Measurements from ENCODE around the gene SMIM13.
"Not testable (repeated sequence)": the region's sequence is repeated elsewhere in the genome, so short reads cannot be mapped to it uniquely, and the experiment has no call there.

The SMIM13 gene

GRCh38 chr6:11111769-11112437 is 18.3 kb downstream of the SMIM13 start:
- in situ Hi-C loops (cut with HindIII; ENCODE audit: low pct_ligation_motif_present, low pct_unique_long_range_greater_than_20kb, low sequenced_read_pairs) = no loop called here
- DNase-seq = no peak

GRCh38 chr6:11113038-11113437 is 19.4 kb downstream of the SMIM13 start:
- DNase-seq = no peak
- in situ Hi-C loops (cut with HindIII; ENCODE audit: low pct_ligation_motif_present, low pct_unique_long_range_greater_than_20kb, low sequenced_read_pairs) = no loop called here

GRCh38 chr6:11115808-11116536 is 22.3 kb downstream of the SMIM13 start:
- in situ Hi-C loops (cut with HindIII; ENCODE audit: low pct_ligation_motif_present, low pct_unique_long_range_greater_than_20kb, low sequenced_read_pairs) = not testable (repeated sequence)
- peak; percentile 60 for DNase-seq

GRCh38 chr6:11120271-11121005 is 26.8 kb downstream of the SMIM13 start:
- in situ Hi-C loops (cut with HindIII; ENCODE audit: low pct_ligation_motif_present, low pct_unique_long_range_greater_than_20kb, low sequenced_read_pairs) = no loop called here
- no peak for DNase-seq

- in situ Hi-C loops (cut with HindIII; ENCODE audit: low pct_ligation_motif_present, low pct_unique_long_range_greater_than_20kb, low sequenced_read_pairs) = no loop called here
- DNase-seq = no peak
These were observed 28.2 kb downstream of the SMIM13 start for GRCh38 chr6:11121851-11122250.

GRCh38 chr6:11122380-11122779 is 28.7 kb downstream of the SMIM13 start:
- no peak for DNase-seq
- in situ Hi-C loops (cut with HindIII; ENCODE audit: low pct_ligation_motif_present, low pct_unique_long_range_greater_than_20kb, low sequenced_read_pairs) = no loop called here

- in situ Hi-C loops (cut with HindIII; ENCODE audit: low pct_ligation_motif_present, low pct_unique_long_range_greater_than_20kb, low sequenced_read_pairs) = no loop called here
- no peak for DNase-seq
These were observed 30.3 kb downstream of the SMIM13 start for GRCh38 chr6:11123978-11124377.

GRCh38 chr6:11126876-11127275 is 33.2 kb downstream of the SMIM13 start:
- no peak for DNase-seq
- in situ Hi-C loops (cut with HindIII; ENCODE audit: low pct_ligation_motif_present, low pct_unique_long_range_greater_than_20kb, low sequenced_read_pairs) = no loop called here

- in situ Hi-C loops (cut with HindIII; ENCODE audit: low pct_ligation_motif_present, low pct_unique_long_range_greater_than_20kb, low sequenced_read_pairs) = no loop called here
These were observed 35.0 kb downstream of the SMIM13 start for GRCh38 chr6:11128608-11129007.

GRCh38 chr6:11129908-11130565 is 36.4 kb downstream of the SMIM13 start:
- DNase-seq = no peak
- in situ Hi-C loops (cut with HindIII; ENCODE audit: low pct_ligation_motif_present, low pct_unique_long_range_greater_than_20kb, low sequenced_read_pairs) = no loop called here

More at GRCh38 chr6:11128608-11129007, 35.0 kb downstream of the SMIM13 start:
- DNase-seq = no peak

- DNase-seq = no peak
- in situ Hi-C loops (cut with HindIII; ENCODE audit: low pct_ligation_motif_present, low pct_unique_long_range_greater_than_20kb, low sequenced_read_pairs) = no loop called here
These were observed 37.0 kb downstream of the SMIM13 start for GRCh38 chr6:11130605-11131004.

GRCh38 chr6:11132194-11132888 is 38.7 kb downstream of the SMIM13 start:
- in situ Hi-C loops (cut with HindIII; ENCODE audit: low pct_ligation_motif_present, low pct_unique_long_range_greater_than_20kb, low sequenced_read_pairs) = no loop called here
- DNase-seq = no peak

GRCh38 chr6:11133281-11133680 is 39.6 kb downstream of the SMIM13 start:
- DNase-seq = no peak

GRCh38 chr6:11136809-11137208 is 43.2 kb downstream of the SMIM13 start:
- in situ Hi-C loops (cut with HindIII; ENCODE audit: low pct_ligation_motif_present, low pct_unique_long_range_greater_than_20kb, low sequenced_read_pairs) = no loop called here
- no peak for DNase-seq

More at GRCh38 chr6:11133281-11133680, 39.6 kb downstream of the SMIM13 start:
- in situ Hi-C loops (cut with HindIII; ENCODE audit: low pct_ligation_motif_present, low pct_unique_long_range_greater_than_20kb, low sequenced_read_pairs) = no loop called here

- no peak for DNase-seq
- in situ Hi-C loops (cut with HindIII; ENCODE audit: low pct_ligation_motif_present, low pct_unique_long_range_greater_than_20kb, low sequenced_read_pairs) = no loop called here
These were observed 45.7 kb downstream of the SMIM13 start for GRCh38 chr6:11139051-11139960.

- in situ Hi-C loops (cut with HindIII; ENCODE audit: low pct_ligation_motif_present, low pct_unique_long_range_greater_than_20kb, low sequenced_read_pairs) = no loop called here
- DNase-seq = no peak
These were observed 46.4 kb downstream of the SMIM13 start for GRCh38 chr6:11140056-11140455.

- in situ Hi-C loops (cut with HindIII; ENCODE audit: low pct_ligation_motif_present, low pct_unique_long_range_greater_than_20kb, low sequenced_read_pairs) = no loop called here
- no peak for DNase-seq
These were observed 47.7 kb downstream of the SMIM13 start for GRCh38 chr6:11141295-11141694.
